C4-2B (cell line): Measurements from ENCODE around the gene HYOU1.

Source experiments
- CTCF ChIP-seq: fragments of 450-650 bp; conservative IDR thresholded peaks from 2 replicates; pipeline ENCODE4 v1.5.1; 2017; ENCODE audit warnings: mild to moderate bottlenecking
- ZFX ChIP-seq: fragments of 450-650 bp; IDR thresholded peaks from 2 replicates; pipeline ENCODE4 v1.6.1; 2017

DNA sequence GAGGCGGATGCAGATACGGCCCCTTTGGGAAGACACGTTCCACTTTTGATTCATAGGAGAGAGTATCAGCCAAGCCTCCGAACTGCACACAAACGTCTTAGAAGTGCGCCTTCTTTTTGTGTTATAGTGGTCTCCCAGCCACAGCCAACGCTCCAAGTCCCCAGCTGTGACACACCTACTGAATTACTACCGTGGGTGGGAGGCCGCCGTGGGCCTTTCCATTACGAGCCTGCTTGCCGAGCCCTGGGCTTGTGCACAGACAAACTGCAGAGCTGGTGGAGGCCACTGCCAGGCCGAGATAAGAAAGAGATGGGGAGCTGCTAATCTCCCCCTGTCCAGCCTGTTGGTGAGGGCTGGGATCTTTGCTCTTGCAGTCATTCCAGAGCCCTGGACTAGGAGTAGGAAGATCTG is 28.4 kb upstream of the HYOU1 start:
- no peak for TF ChIP-seq CTCF
- no peak for TF ChIP-seq ZFX
